HK-2 (cell line): ENCODE data around the gene ME3.
A peak's percentile ranks its signal among the peaks of the same experiment; 100 is the strongest.

Source experiments
- DNase-seq: peaks from one replicate; pipeline ENCODE4 v3.0.0-alpha.2; 2018; ENCODE audit not compliant: unreplicated experiment

Gene ME3

GRCh38 chr11:86460461-86461385, 211.7 kb downstream of the ME3 start:
- no peak for DNase-seq

- peak; percentile 75 for DNase-seq
These were observed 212.5 kb downstream of the ME3 start for GRCh38 chr11:86459682-86460460.

- no peak for DNase-seq
These were observed 213.4 kb downstream of the ME3 start for GRCh38 chr11:86459002-86459385.

GRCh38 chr11:86458294-86459001, 214.0 kb downstream of the ME3 start:
- no peak for DNase-seq

- peak; percentile 70 for DNase-seq
These were observed 216.1 kb downstream of the ME3 start for GRCh38 chr11:86456075-86456939.

GRCh38 chr11:86453290-86454030, 219.0 kb downstream of the ME3 start:
- DNase-seq, result no peak

GRCh38 chr11:86449993-86450629, 222.3 kb downstream of the ME3 start:
- DNase-seq, result no peak

- no peak for DNase-seq
These were observed 224.5 kb downstream of the ME3 start for GRCh38 chr11:86447763-86448480.

- DNase-seq, result no peak
These were observed 225.5 kb downstream of the ME3 start for GRCh38 chr11:86446924-86447285.

- no peak for DNase-seq
These were observed 226.1 kb downstream of the ME3 start for GRCh38 chr11:86446163-86446923.

GRCh38 chr11:86444981-86445380, 227.4 kb downstream of the ME3 start:
- no peak for DNase-seq

GRCh38 chr11:86443415-86443814, 229.0 kb downstream of the ME3 start:
- no peak for DNase-seq

- DNase-seq, result no peak
These were observed 229.6 kb downstream of the ME3 start for GRCh38 chr11:86442827-86443226.

GRCh38 chr11:86442420-86442819, 230.0 kb downstream of the ME3 start:
- DNase-seq, result no peak

- DNase-seq, result no peak
These were observed 231.6 kb downstream of the ME3 start for GRCh38 chr11:86440843-86441242.

DNA sequence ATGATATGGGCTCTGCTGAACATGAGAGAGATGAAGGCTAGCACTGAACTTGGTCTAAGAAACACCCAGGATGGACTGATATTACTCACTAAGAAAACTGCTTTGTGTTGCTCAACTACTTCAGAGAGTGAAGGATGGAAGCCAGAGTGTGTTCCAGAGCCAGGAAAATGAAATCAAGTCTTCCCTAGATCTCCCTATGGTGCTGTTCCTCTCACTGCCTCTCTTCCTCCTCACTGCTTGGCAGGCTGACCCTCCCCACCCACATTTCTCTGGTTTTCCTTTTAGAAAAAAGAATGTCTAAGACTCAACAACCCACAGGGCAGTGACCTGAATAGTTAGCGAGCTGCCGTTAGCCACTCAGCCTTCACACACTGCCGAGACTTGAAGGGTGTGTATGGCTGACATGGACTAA, 232.1 kb downstream of the ME3 start:
- no peak for DNase-seq

DNA sequence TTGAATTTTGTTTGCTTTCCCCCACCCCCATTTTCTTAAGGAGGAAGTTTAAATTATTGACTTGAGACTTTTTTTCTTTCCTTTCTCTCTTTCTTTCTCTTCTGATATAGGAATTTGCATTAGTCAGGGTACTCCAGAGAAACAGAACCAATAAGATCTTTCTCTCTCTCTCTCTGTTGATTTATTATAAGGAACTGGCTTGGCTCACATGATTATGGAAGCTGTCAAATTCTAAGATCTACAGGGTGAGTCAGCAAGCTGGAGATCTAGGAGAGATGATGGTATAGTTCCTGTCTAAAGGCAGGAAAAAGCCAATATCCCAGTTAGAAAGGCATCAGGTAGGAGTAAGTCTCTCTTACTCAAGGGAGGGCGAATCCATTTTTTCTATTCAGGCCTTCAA, 233.7 kb downstream of the ME3 start:
- DNase-seq, result no peak

GRCh38 chr11:86435711-86436110, 236.7 kb downstream of the ME3 start:
- DNase-seq, result no peak
